ENCODE measurements around the gene APOBEC3H. TPM values are rescaled to one million over a fixed set of nuclear protein-coding genes. Genes with fewer than 3 reads are reported as not detected.

The APOBEC3H gene
- total RNA-seq, 1 experiment from 2014 or later, result 2.5 TPM

DNA sequence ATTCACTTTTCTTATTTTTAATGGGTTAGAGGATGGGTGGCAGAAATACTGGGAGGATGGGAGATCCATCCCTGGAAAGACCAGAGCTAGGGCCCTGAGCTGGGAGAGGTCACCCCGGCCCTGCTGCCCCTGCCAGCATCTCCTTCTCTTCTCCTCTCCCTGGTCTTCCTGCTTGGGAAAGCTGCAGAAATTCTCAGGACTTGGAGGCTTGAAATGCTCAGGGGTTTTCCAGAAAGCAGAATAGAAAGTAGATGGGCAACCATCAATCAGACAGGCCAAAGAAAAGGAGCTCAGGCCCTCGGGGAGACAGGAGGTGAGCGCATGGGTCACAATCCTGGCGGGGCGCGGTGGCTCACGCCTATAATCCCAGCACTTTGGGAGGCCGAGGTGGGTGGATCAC lies 1.5 kb downstream of the APOBEC3H start:
- Histone ChIP-seq H3K27ac (0 out of 2 replicates have a peak overlapping the region, but pooled peaks have one; percentile 62), H3K4me3 (no peak overlapping the region), H3K9me2 (ENCODE audit: insufficient read depth) (no peaks in the 10 kb centered on the region), H3K27me3 (ENCODE audit: insufficient read depth, low read depth) (no peaks in the 10 kb centered on the region), H3F3A (ENCODE audit: insufficient read depth, low read depth) (peaks cover 29% of the 10 kb centered on the region), H3K9me3 (ENCODE audit: insufficient read depth, low read depth) (no peaks in the 10 kb centered on the region), H2AFZ (no peak overlapping the region), H3K4me1 (replicated peaks; ENCODE audit: insufficient read depth) (peaks cover 55% of the 10 kb centered on the region), H3K36me3 (ENCODE audit: low read depth) (no peaks in the 10 kb centered on the region), H3K79me2 (ENCODE audit: low read depth) (no peaks in the 10 kb centered on the region), H3K4me2 (peak overlapping the region; percentile 70), H4K20me1 (ENCODE audit: insufficient read depth) (no peaks in the 10 kb centered on the region)
- DNase-seq, result no peak
- CTCF ChIA-PET, result interaction anchor here (0.9 kb wide), 1 partner anchor 23 kb away, joined by 3 read pairs; no protein-coding TSS in a partner anchor
- POLR2A ChIA-PET (ENCODE audit: unreplicated experiment), result interaction anchor here (0.6 to 0.8 kb wide), 2 partner anchors 312 to 859 kb away, joined by 4 to 8 read pairs; no protein-coding TSS in a partner anchor
- intact Hi-C loops (cut with micrococcal nuclease; ENCODE audit: unreplicated experiment), result loop anchor here (5.0 kb wide), 1 partner anchor 76 kb away; the partner anchor contains the start of gene APOBEC3D
- TF ChIP-seq, protein P1, sequence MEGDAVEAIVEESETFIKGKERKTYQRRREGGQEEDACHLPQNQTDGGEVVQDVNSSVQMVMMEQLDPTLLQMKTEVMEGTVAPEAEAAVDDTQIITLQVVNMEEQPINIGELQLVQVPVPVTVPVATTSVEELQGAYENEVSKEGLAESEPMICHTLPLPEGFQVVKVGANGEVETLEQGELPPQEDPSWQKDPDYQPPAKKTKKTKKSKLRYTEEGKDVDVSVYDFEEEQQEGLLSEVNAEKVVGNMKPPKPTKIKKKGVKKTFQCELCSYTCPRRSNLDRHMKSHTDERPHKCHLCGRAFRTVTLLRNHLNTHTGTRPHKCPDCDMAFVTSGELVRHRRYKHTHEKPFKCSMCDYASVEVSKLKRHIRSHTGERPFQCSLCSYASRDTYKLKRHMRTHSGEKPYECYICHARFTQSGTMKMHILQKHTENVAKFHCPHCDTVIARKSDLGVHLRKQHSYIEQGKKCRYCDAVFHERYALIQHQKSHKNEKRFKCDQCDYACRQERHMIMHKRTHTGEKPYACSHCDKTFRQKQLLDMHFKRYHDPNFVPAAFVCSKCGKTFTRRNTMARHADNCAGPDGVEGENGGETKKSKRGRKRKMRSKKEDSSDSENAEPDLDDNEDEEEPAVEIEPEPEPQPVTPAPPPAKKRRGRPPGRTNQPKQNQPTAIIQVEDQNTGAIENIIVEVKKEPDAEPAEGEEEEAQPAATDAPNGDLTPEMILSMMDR (conservative IDR thresholded peaks at IDR 0.05), result no peak
- TF ChIP-seq EZH2 (IDR thresholded peaks at IDR 0.05; ENCODE audit: low read depth), result no peak
- BruUV-seq (replicated peaks), result no TSS peak

DNA sequence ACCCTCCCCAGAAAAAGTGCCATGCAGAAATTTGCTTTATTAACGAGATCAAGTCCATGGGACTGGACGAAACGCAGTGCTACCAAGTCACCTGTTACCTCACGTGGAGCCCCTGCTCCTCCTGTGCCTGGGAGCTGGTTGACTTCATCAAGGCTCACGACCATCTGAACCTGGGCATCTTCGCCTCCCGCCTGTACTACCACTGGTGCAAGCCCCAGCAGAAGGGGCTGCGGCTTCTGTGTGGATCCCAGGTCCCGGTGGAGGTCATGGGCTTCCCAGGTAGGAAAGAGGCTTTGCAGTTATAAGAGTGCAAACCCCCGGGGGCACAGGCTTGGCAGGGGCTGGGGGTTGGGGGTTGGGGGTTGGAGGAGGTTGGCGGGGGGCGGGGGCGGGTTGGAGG lies 4.2 kb downstream of the APOBEC3H start:
- Histone ChIP-seq H3K36me3 (ENCODE audit: low read depth) (no peaks in the 10 kb centered on the region), H3K9me2 (ENCODE audit: insufficient read depth) (no peaks in the 10 kb centered on the region), H3K9me3 (ENCODE audit: insufficient read depth, low read depth) (no peaks in the 10 kb centered on the region), H3F3A (ENCODE audit: insufficient read depth, low read depth) (peaks cover 32% of the 10 kb centered on the region), H3K4me1 (replicated peaks; ENCODE audit: insufficient read depth) (peaks cover 32% of the 10 kb centered on the region), H3K27ac (no peak overlapping the region), H3K4me2 (no peak overlapping the region), H2AFZ (no peak overlapping the region), H4K20me1 (ENCODE audit: insufficient read depth) (no peaks in the 10 kb centered on the region), H3K79me2 (ENCODE audit: low read depth) (no peaks in the 10 kb centered on the region), H3K4me3 (no peak overlapping the region), H3K27me3 (ENCODE audit: insufficient read depth, low read depth) (no peaks in the 10 kb centered on the region)
- no peak for DNase-seq
- ChIA-PET CTCF (no interaction called here), POLR2A (ENCODE audit: unreplicated experiment) (no interaction called here)
- TF ChIP-seq, protein P1 (conservative IDR thresholded peaks at IDR 0.05), result no peak
- no peak for TF ChIP-seq EZH2 (IDR thresholded peaks at IDR 0.05; ENCODE audit: low read depth)
- no TSS peak for BruUV-seq (replicated peaks)
- intact Hi-C loops (cut with micrococcal nuclease; ENCODE audit: unreplicated experiment), result no loop called here

DNA sequence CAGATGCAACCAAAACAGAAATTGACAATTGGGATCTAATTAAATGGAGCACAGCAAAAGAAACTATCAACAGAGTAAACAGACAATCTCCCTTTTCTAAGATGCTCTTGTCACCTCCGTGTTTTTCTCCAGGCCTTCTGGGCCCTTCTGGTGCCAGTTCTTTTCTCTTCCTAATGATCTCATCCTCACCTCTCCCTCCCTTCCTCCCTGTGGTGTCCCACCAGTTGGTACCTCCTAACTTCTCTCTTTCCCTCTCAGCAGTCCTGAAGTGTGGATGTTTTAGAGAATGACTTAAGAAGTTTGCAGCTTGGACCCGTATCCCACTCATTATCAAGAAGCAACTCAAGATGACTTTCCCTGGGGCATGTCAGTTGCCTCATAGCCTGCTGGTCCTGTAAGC lies 6.4 kb downstream of the APOBEC3H start:
- Histone ChIP-seq H3K9me2 (ENCODE audit: insufficient read depth) (no peaks in the 10 kb centered on the region), H4K20me1 (ENCODE audit: insufficient read depth) (no peaks in the 10 kb centered on the region), H2AFZ (no peak overlapping the region), H3K4me3 (no peak overlapping the region), H3K27ac (no peak overlapping the region), H3K36me3 (ENCODE audit: low read depth) (no peaks in the 10 kb centered on the region), H3K79me2 (ENCODE audit: low read depth) (no peaks in the 10 kb centered on the region), H3F3A (ENCODE audit: insufficient read depth, low read depth) (peaks cover 16% of the 10 kb centered on the region), H3K4me2 (no peak overlapping the region), H3K4me1 (replicated peaks; ENCODE audit: insufficient read depth) (peaks cover 10% of the 10 kb centered on the region), H3K27me3 (ENCODE audit: insufficient read depth, low read depth) (no peaks in the 10 kb centered on the region), H3K9me3 (ENCODE audit: insufficient read depth, low read depth) (no peaks in the 10 kb centered on the region)
- DNase-seq, result no peak
- intact Hi-C loops (cut with micrococcal nuclease; ENCODE audit: unreplicated experiment), result no loop called here
- BruUV-seq (replicated peaks), result no TSS peak
- ChIA-PET CTCF (no interaction called here), POLR2A (ENCODE audit: unreplicated experiment) (no interaction called here)
- TF ChIP-seq, protein P1 (conservative IDR thresholded peaks at IDR 0.05), result no peak
- no peak for TF ChIP-seq EZH2 (IDR thresholded peaks at IDR 0.05; ENCODE audit: low read depth)
